DLD1 (cell line): Measurements from ENCODE around the gene FGF1.

Experiments used
- in situ Hi-C: cut with HindIII; loops from 2 replicates; pipeline ENCODE4 v1.10.0; 2017; ENCODE audit warnings: low sequenced_read_pairs

FGF1 gene

DNA sequence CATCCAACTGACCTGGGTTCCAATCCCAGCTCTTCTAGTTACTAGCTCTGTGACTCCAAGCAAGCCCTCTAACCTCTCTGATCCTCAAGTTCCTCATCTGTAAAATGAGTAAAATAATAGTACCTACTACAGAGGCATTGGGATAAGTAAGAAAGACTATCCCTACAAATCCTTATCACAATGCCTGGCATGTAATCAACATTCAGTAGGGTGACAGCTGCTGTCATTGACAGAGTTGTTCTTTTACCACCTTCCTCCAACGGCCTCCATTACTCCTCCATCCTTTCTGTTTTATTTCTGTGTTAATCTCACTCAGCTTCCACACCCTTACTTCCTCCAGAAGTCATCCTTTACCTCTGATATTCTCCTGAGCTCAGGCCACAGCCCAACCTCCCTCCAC lies 40.4 kb downstream of the FGF1 start:
- in situ Hi-C loops: no loop called here

DNA sequence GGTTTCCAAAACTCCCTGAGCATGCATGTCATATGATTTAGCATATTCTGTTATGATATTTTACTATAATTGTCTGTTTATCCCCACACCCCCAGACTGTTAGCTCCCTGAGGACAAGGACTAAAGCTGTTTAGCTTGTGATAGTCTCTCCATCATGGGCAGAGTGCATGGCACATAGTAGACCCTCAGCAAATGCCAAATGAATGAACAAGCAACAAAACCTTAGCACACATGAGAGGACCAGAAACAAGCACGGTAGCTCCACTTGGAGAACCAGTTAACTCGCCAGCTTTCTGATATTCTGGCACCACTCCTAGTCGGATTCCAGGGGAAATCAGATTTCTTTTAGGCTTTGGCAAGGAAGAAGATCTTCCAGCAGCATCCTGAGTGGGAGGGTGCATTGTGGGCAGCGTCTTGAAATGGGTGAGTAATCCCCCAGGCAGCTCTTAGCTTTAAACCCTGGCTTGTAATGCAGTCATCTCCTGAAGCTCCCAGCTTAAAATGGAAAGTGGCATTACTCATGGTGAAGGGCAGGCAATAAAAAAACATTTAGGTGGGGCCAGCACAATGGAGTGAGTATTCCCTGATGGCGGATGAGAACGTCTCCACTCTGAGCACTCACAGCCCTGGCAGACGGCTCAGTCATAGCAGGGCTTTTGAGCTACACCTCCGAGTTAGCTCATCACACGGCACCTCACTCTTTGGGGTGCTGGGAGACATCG lies 41.1 kb downstream of the FGF1 start:
- in situ Hi-C loops: no loop called here

DNA sequence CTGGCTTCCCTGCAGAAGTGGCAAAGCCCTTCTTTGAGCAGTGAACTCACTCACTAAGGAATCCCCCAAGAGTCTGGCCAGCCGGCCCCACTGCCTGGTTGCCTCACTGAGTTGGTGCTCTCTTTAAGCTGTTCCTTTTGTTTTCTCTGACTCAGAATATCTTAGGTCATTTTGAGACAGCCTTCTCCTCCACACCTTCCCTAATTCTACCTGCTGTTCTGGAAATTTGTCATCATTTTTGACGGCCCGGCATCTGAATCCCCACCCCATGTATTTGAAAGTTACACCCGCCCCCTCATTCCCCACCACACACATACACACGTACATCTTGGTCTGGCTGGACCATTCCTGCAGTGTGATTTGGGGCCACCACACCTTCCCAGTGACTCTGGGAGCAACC lies 41.8 kb downstream of the FGF1 start:
- in situ Hi-C loops: no loop called here

DNA sequence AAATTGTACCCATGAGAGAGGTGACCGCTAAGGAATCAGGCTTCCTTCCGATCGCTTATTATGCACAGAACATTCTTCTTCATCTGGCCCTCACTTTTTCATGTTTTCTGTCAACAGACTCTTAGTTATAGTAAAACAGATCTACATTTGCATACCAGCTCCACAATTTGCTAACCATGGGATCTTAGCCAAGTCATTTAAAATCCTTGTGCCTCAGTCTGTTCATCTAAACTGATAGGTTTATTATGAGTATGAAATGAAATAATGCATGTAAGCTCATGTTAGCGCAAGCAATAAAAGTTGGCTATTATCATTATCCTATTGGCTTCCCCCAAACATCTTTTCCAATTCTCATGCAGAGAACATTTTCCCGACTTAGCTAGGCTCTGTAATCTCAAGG lies 42.3 kb downstream of the FGF1 start:
- in situ Hi-C loops: no loop called here

DNA sequence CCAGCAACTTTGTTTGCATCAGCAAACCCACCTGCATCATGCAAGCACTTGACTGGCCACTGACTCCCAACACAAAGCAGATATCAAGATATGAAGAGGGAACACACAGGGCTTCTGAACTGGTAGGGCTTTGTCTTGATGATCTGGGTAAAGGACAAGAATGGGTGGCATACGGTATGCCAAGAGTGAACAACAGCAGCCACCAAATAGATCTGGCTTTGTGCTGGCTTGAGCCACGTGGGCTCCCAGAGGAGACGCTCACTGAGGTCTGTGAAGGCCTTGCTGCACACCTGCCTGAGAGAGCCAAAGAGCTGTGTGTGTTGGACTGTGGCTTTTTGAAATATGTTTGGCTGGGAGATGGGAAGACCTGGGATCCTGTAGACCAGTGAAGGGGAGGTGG lies 43.5 kb downstream of the FGF1 start:
- in situ Hi-C loops: no loop called here

DNA sequence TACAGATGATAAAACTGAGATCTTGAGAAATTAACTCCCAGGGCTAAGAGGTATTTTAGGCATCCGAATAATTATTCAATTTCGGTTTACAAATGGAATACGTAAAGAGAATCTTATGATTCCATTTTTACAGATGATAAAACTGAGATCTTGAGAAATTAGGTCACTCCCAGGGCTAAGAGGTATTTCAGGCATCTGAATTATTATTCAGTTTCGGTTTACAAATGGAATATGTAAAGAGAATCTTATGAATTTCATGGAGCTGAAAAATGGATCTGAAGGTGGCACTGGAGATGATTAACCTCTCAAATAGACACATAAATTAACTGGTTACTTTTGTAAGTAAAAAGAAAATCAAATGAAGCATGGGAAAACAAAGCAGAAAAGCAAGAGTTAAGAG lies 44.2 kb downstream of the FGF1 start:
- in situ Hi-C loops: no loop called here

DNA sequence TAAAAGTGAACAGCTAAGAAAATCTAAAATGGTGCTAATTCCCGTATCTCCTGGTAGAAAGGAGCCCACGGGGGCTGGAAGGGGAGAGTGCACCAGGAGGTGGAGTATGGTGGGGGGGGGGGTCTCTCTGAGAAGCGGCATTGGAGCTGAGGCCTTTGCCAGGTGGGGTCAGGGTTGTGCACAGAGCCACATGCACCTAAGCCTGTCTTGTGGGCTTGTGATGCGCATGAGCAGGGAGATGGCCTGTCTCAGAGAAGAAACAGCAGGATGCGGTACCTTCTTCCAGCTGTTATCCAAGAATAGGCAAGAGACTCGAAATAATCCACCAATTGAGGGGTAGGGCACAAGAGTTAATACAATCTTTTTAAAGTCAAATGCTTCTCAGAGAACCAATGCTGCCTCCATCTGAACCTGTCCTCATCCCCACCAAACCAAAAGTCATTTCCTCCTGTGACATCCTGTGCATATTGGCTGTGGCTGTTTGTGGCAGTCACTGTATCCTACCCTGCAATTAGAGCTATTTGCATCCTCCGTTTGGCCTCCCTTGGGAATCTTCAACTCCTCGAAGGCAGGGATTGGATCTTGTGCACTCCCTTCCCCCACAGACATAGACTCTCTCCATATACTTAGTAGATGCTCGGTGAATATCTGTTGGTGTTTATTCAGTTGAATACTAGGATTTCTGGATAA lies 45.4 kb downstream of the FGF1 start:
- in situ Hi-C loops: no loop called here

DNA sequence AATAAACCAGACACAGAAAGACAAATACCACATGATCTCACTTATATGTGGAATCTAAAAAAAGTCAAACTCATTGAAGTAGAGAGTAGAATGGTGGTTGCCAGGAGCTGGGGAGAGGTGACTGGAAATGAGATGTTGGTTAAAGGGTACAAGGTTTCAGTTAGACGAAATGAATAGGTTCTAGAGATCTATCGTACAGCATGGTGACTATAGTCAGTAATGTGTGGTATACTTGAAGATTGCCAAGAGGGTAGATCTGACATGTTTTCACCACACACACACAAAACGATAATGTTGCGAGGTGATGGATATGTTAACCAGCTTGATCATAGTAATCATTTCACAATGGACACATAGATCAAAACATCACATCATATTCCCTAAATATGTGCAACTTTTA lies 46.4 kb downstream of the FGF1 start:
- in situ Hi-C loops: no loop called here

DNA sequence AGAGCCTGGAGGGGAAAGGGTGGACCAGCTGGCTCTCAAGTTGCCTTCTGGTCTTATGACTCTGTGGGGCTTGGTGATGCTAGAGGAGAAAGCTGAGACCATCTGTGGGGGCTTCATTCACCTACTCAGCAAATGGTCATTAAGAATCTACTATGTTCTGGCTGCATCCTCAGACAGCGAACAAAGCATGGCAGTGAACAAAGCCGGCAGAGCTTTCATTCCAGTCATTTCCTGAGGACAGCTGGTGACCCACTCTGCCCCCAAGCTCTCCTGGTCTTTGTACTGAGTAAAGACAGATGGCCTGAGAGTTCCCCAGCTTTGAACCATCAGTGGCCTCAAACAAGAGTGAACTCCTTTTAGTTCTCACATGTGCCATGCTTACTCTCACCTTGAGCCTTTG lies 48.0 kb downstream of the FGF1 start:
- in situ Hi-C loops: no loop called here

DNA sequence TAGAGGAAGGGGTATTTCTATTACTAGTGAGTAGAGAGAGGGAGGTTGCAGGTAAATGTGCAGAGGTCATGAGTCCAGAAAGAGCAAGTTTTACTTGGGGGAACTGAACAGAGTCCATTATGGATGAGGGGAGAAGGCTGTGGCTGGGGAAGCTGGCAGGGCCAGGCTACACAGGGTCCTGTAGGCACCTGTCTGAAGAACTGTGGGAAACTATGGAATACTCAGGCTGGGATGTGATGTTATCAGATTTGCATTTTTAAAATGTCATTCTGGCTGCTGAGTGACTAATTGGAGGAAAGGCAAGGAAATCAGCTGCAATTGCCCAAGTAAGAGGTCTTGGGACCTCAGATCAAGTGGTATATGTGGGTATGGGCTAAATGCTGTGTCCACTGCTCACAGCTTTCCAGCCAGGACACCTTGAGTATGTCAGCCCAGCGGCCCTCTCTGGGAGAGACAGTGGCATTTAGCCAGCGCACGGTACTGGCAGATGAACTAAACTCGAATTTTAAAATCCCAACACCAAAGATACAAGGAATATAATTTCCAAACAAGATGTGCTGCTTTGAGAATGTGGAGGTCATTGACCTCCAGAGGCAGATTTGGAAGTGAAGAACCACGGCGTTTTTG lies 49.1 kb downstream of the FGF1 start:
- in situ Hi-C loops: no loop called here

DNA sequence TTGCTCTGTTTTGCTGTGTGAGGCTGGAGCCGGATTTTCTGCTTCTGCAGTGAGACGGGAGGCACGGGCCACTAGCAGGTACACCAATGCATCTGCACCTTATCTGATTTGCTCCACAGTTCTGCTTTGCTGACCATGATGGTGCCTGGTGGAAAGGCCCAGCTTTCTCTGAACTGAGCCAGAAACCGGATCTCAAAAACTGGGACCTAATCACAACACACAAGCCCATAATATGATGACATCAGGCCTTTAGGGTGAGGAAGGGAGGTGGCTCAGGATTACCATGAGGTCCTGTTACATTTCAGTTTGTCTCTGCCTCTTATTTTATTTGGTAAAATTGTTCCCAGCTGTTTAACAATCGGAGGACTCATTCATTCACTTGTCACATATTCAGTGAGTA lies 49.8 kb downstream of the FGF1 start:
- in situ Hi-C loops: no loop called here

DNA sequence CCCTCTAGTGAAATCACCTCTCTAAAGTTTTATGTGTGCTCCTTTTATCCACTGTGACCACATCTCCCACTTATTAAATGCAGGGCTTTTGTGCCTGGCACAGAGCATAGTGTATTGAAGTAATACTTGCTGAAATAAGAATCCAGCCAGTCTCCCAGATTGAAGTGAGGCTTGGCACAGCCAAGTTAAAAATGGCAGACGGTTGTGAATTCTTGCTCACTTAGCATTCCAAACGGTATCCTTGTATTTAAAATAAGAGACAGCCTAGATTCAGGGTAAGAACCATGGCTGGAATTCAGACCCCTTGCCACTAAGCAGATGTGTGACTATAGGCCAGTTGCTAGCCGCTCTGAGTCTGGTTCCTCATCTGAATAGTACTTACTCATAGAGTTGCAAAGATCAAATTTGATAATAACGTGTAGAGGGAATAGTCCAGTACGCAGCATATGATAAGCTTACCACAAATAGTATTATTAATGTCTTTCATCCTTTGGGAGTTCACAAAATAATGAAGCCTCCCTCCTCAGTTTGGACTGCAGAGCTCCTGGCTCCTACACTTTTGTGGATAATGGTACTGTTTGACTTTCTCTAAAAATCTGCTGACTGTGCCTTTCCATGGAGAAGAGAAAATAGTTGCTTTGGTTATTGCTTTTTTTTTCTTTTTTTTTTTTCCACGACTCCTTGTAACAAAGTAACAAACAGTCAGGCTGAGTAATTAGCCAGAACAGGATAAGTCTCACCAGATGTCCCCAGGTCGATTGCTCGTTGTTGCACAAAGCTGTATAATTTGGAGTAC lies 51.5 kb downstream of the FGF1 start:
- in situ Hi-C loops: no loop called here

DNA sequence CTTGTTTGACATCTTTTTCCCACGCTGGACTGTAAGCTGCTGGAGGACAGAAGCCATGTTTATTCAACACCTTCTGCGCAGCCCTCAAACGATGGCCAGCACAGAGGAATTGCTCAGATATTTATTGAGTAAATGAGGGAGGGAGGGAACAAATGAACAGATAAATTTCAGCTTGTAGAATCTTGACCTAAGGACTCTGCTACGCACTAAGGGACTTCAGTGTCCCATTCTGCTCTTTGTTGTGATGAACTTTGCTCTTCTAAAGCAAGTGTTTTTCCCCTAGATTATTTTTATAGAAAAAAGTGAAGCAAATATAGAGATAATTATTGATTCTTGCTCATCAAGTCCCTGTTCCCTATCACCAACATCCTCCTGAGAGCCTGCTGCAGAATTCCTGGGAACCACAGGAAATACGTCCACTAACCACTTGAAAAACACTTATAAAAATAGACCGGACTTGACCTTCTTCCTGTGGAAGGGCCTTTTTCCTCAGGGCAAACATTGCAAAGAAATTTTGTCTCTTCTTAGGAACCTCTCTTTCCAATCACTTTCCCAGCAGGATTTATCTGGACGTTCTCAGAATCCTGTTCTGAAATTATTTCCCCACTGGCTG lies 54.9 kb downstream of the FGF1 start:
- in situ Hi-C loops: no loop called here

DNA sequence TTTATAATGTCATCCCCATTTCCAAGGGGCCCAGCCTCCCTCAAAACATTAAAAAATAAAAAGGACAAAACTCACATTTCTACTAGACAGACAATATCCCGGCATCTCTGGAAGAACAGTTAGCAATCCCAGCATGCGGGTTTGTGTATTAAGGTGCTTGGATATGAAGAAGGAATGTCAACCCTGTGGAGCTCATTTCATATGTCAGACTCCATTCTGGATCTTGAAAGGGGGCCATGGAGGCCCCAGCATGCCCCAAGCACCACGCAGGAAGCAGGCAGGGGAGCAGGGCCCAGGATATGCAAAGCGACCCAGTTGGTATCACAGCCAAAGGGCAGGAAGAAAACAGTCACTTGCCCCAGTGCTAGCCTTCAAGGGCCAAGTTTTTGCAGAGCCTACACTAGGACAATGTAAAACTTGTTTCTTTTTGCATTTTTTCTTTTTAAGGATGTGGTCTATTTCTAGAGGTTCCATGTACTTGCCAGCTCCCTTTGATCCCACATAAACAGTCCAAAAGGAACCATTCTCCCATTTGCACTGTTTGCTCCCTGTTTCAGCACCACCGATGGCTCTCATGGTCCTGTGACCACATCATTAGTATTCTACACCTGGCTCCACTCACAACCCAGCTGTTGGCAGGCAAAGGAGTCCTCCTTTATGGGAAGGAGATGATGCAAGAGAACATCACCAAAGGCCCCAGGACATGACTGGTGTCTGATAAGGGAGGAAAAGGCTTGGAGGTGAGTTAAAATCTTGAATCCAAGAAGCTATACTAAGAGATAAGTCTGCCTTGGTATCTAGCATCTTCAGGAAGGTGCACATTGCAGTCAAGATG lies 58.3 kb downstream of the FGF1 start:
- in situ Hi-C loops: no loop called here

DNA sequence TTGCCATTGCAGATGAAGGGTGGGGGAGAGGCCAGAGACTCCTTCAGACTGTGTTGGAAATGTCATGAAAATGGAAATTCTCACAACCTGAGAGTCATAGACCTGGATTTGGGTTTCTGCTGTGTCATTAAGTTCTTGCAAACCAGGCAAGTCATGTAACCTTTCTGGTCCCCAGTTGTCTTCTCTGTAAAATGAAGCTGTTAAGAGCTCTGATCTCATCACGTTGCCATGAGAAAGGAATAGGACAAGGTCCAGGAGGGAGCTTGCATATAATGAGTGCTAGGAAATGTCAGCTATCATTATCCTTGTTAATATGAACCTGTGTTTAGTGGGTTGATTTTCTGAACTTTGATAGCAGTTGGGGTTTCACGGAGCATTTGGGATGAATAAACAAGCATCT lies 59.1 kb downstream of the FGF1 start:
- in situ Hi-C loops: no loop called here

DNA sequence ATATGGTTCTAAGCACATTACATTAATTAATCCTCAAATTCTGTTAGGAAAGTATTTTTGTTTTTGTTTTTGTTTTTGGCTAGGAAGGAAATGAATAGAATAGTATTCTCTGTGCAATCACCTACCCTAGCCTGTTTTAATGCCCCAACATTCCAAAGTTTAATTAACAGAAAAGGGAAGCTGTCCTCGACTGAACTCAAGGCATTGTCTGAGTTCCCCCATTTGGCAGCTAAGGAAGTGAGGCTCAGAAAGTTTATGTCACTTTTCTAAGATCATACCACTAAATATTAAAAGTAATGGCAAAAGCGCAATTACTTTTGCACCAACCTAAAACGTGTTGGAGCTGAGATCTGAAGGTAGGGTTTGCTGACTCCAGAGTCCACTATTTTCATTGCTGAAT lies 59.8 kb downstream of the FGF1 start:
- in situ Hi-C loops: no loop called here

DNA sequence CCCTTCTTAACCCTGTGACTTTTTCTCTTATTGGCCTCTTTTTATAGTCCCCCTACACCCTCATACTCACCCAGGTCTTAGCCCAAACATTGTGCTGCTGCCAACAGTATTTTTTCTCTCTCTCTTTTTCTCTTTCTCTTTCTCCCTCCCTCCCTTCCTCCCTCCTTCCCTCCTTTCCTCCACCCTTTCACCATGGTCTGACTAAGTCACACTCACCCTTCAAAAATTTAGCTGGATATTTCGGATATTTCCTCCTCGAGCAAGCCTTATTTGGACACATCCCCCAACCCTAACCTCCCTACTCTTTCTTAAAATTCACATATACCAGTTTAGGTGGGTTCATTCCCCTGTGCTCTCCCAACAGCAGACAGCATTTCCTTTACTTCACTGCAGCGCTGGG lies 64.7 kb downstream of the FGF1 start:
- in situ Hi-C loops: no loop called here

DNA sequence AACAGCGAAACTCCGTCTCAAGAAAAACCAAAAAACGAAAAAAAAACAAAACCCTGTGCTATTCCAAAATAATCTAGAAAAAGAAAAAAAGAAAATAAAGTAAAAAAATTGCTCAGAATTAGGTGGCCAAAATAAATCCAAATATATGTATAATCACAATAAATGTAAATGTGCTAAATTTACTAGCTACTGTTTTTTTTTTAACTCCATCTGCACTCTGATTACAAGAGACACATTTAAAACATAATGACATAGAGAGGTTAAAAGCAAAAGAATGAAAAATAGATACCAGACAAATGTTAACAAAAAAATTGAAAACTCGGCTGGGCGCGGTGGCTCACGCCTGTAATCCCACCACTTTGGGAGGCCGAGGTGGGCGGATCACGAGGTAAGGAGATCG lies 66.1 kb downstream of the FGF1 start:
- in situ Hi-C loops: no loop called here

DNA sequence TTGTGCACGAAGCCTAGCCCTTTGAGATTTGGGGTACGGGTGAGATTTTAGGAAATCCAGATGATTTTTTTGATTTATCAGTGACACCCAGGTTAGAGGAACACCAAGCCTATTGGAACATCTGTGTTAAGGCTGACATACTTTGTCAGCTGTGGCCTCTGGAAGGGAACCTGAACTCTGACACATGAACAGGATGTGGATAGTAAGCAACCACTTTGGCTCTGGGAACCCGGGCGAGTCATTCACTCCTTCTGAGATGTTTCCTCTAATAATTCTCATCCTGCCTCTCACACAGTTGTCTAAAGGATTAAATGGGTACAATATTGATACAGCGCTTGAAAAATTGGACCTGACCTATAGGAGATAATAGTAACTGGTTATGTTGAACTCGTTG lies 67.8 kb downstream of the FGF1 start:
- in situ Hi-C loops: no loop called here

DNA sequence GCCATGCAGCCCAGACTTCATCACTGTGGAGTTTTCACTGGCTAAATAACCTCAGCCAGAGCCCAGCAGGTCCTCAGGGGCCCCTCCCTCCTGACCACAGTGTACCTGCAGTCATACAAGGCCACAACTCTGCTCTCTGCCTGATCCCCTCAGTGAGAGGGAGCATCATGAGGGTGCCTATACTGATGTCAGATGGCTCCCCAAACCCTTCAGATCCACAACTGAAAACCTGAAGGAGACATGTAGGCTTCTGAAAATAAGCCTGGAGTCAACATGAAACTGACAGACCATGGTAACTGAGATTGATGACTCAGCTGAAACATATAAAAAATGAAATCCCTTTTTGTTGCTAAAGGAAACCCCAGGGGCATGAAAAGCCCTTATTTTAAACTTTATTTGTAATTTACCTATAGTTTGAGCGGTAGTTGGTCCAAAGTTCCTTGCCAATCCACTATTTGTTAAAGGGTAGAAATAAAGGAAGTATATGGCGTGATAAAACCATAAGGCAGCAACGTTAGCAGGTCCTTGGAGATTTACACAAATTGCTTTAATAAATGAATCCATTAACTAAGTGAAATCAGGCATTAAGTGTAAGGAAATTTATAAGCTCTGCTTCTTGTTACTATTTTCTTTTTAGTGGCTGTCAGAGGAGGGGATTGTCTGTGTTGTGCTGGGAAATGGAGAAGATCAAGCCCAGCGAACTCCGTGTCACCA lies 68.3 kb downstream of the FGF1 start:
- in situ Hi-C loops: no loop called here
